ENCODE results near the gene SHOX. TPM values are rescaled to one million over a fixed set of nuclear protein-coding genes. Genes with fewer than 3 reads are reported as not detected.
"Not testable (repeated sequence)": the region's sequence is repeated elsewhere in the genome, so short reads cannot be mapped to it uniquely, and the experiment has no call there.

The SHOX gene
- total RNA-seq, 4 donors from 2014 or later, result 0.17 TPM; not detected in 3

DNA sequence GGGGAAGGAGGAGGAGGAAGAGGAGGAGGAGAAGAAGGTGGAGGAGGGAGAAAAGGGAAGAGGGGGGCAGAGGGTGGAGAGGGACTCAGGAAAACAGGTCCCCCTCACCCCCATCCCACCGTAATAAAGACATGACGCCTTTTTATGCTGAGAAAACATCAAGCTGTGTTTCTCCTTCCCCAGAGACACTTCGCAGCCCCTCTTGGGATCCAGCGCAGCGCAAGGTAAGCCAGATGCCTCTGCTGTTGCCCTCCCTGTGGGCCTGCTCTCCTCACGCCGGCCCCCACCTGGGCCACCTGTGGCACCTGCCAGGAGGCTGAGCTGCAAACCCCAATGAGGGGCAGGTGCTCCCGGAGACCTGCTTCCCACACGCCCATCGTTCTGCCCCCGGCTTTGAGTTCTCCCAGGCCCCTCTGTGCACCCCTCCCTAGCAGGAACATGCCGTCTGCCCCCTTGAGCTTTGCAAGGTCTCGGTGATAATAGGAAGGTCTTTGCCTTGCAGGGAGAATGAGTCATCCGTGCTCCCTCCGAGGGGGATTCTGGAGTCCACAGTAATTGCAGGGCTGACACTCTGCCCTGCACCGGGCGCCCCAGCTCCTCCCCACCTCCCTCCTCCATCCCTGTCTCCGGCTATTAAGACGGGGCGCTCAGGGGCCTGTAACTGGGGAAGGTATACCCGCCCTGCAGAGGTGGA is 45.3 kb upstream of the SHOX start:
- Histone ChIP-seq H3K27me3 (peaks cover 0 to 6% (median 0%) of the 10 kb centered on the region in 4 donors), H3K27ac (replicated peaks in 1 of 4) (no peak overlapping the region), H3K4me3 (no peak overlapping the region), H3K9me3 (no peaks in the 10 kb centered on the region), H3K36me3 (no peaks in the 10 kb centered on the region), H3K4me1 (no peaks in the 10 kb centered on the region)
- TF ChIP-seq POLR2AphosphoS5 (IDR thresholded peaks at IDR 0.05) (no peak), EP300 (IDR thresholded peaks at IDR 0.05) (no peak), POLR2A (IDR thresholded peaks at IDR 0.05; ENCODE audit: low read depth) (no peak)
- TF ChIP-seq, protein P1, sequence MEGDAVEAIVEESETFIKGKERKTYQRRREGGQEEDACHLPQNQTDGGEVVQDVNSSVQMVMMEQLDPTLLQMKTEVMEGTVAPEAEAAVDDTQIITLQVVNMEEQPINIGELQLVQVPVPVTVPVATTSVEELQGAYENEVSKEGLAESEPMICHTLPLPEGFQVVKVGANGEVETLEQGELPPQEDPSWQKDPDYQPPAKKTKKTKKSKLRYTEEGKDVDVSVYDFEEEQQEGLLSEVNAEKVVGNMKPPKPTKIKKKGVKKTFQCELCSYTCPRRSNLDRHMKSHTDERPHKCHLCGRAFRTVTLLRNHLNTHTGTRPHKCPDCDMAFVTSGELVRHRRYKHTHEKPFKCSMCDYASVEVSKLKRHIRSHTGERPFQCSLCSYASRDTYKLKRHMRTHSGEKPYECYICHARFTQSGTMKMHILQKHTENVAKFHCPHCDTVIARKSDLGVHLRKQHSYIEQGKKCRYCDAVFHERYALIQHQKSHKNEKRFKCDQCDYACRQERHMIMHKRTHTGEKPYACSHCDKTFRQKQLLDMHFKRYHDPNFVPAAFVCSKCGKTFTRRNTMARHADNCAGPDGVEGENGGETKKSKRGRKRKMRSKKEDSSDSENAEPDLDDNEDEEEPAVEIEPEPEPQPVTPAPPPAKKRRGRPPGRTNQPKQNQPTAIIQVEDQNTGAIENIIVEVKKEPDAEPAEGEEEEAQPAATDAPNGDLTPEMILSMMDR (IDR thresholded peaks at IDR 0.05), result no peak
- intact Hi-C loops (cut with DNase I), result no loop called here
- no peak for DNase-seq (ENCODE audit: extremely low spot score)
- WGBS, result 33% methylated on average over 15 of the region's 21 CpGs

DNA sequence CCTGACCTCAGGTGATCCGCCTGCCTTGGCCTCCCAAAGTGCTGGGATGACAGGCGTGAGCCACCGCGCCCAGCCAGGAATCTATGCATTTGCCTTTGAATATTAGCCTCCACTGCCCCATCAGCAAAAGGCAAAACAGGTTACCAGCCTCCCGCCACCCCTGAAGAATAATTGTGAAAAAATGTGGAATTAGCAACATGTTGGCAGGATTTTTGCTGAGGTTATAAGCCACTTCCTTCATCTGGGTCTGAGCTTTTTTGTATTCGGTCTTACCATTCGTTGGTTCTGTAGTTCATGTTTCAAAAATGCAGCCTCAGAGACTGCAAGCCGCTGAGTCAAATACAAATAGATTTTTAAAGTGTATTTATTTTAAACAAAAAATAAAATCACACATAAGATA is 44.2 kb upstream of the SHOX start:
- no peaks in the 10 kb centered on the region for H3K36me3 ChIP-seq
- DNase-seq (ENCODE audit: extremely low spot score), result no peak
- H3K4me1 ChIP-seq, result no peaks in the 10 kb centered on the region
- intact Hi-C loops (cut with DNase I), result no loop called here
- H3K27me3 ChIP-seq, result peaks cover 0 to 6% (median 0%) of the 10 kb centered on the region in 4 donors
- TF ChIP-seq POLR2AphosphoS5 (IDR thresholded peaks at IDR 0.05) (no peak), POLR2A (IDR thresholded peaks at IDR 0.05; ENCODE audit: low read depth) (no peak), EP300 (IDR thresholded peaks at IDR 0.05) (no peak)
- TF ChIP-seq, protein P1 (IDR thresholded peaks at IDR 0.05), result no peak
- no peak overlapping the region for H3K4me3 ChIP-seq
- 86% methylated on average over 8 of the region's 8 CpGs for WGBS
- H3K9me3 ChIP-seq, result no peaks in the 10 kb centered on the region
- no peak overlapping the region for H3K27ac ChIP-seq (replicated peaks in 1 of 4)

DNA sequence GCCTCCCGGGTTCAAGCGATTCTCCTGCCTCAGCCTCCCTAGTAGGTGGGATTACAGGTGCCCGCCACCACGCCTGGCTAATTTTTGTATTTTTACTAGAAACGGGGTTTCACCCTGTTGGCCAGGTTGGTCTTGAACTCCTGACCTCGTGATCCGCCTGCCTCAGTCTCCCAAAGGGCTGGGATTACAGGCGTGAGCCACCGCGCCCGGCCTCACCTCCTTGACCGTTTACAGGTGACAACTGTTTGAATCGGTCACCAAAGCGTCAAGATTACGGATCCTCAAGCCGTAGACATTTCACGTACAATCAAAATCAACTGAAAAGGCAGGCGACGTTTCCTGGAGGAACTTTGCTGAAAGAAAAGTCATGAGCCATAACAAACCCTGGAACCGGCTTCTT is 41.3 kb upstream of the SHOX start:
- 85% methylated on average over 20 of the region's 20 CpGs for WGBS
- H3K36me3 ChIP-seq; H3K4me3 ChIP-seq; intact Hi-C loops (cut with DNase I); H3K4me1 ChIP-seq; H3K9me3 ChIP-seq; H3K27ac ChIP-seq (replicated peaks in 1 of 4); DNase-seq (ENCODE audit: extremely low spot score): not testable (repeated sequence)
- peaks cover 0 to 11% (median 0%) of the 10 kb centered on the region in 4 donors for H3K27me3 ChIP-seq

DNA sequence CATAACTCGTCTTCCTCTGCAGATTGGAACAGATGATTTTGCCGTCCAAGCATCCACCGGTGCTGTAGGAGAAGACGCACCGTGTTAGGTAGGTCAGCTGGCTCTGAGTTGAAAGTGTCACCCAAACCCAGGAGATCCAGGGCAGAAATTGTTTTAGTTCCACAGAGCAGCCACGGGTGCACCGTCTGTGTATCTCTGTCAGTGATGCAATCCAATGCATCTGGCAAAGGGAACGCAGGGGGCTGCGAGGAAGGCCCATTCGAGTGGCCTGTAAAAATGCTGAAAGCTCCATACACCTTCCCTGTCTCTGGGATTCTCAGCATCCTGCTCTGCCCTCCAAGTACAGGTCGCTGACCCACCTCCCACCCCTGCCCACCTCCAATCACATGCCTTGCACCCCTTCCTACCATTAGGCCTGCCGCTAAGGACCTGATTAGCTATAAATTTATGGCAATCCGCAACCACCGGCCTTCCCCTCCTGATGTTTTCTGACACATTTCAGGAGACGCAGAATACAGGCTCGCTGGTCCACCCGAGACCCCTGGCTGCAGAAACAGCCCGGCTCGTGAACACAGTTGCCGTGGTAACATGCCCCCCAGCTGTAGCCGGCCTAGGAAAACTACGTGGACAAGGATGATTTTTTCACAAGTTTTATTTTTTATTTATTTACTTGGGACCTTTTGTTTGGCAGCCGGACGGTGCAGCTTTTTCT is 39.7 kb upstream of the SHOX start:
- Histone ChIP-seq H3K27me3 (peaks cover 0 to 4% (median 0%) of the 10 kb centered on the region in 4 donors), H3K9me3 (peaks cover 0 to 9% (median 3%) of the 10 kb centered on the region in 4 donors), H3K4me3 (no peak overlapping the region), H3K4me1 (no peaks in the 10 kb centered on the region), H3K27ac (replicated peaks in 1 of 4) (no peak overlapping the region), H3K36me3 (no peaks in the 10 kb centered on the region)
- intact Hi-C loops (cut with DNase I), result no loop called here
- 74% methylated on average over 24 of the region's 24 CpGs for WGBS
- no peak for TF ChIP-seq POLR2AphosphoS5 (IDR thresholded peaks at IDR 0.05)
- TF ChIP-seq, protein P1 (IDR thresholded peaks at IDR 0.05), result no peak
- no peak for TF ChIP-seq EP300 (IDR thresholded peaks at IDR 0.05)
- no peak for TF ChIP-seq POLR2A (IDR thresholded peaks at IDR 0.05; ENCODE audit: low read depth)
- no peak for DNase-seq (ENCODE audit: extremely low spot score)

DNA sequence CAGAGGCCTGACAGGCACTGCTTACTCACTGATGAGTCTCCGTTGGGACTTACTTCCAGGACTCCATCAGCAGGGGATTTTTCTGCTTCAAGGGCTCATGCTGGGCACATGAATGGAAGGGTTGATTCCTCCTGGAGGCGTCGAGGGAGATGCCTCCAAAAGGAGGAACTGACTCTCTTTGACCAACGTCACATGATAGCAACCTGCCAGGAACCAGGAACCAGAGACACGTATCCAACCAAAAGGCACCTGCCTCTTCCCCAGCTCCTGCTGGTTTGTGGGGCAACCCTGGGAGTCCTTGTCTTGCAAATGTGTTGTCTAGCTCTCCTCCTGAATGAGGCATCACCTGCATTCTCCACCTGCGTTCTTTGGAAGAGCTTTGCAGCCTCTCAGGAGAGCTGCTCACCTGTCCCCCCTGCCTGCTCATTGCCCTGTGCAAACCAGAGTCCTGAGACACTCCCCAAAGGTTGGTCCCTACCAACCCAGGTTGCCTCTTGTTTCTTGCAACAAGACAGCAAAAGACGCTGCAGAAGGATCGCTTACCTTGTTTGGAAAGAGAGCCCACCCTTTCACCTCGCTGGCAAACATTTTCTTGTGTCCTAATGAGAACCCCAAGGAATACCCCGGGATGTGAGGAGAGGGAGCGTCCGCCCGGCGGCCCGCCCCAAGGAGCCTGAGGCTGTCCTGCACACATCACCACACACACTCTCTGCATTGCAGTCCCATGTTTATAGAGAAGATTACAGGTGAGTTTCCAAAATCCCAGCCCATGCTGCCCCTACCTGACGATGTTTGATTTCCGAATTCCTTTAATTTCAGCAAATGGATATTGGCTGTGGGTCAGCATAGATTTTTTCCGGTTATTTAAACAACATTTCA is 30.5 kb upstream of the SHOX start:
- Histone ChIP-seq H3K4me1 (no peaks in the 10 kb centered on the region), H3K27me3 (peaks cover 0 to 16% (median 0%) of the 10 kb centered on the region in 4 donors), H3K9me3 (peaks cover 0 to 34% (median 22%) of the 10 kb centered on the region in 4 donors), H3K27ac (replicated peaks in 1 of 4) (no peak overlapping the region), H3K4me3 (no peak overlapping the region), H3K36me3 (no peaks in the 10 kb centered on the region)
- intact Hi-C loops (cut with DNase I), result no loop called here
- TF ChIP-seq EP300 (IDR thresholded peaks at IDR 0.05) (no peak), POLR2A (IDR thresholded peaks at IDR 0.05; ENCODE audit: low read depth) (no peak), POLR2AphosphoS5 (IDR thresholded peaks at IDR 0.05) (no peak)
- TF ChIP-seq, protein P1 (IDR thresholded peaks at IDR 0.05), result no peak
- no peak for DNase-seq (ENCODE audit: extremely low spot score)
- 46% methylated on average over 18 of the region's 18 CpGs for WGBS

DNA sequence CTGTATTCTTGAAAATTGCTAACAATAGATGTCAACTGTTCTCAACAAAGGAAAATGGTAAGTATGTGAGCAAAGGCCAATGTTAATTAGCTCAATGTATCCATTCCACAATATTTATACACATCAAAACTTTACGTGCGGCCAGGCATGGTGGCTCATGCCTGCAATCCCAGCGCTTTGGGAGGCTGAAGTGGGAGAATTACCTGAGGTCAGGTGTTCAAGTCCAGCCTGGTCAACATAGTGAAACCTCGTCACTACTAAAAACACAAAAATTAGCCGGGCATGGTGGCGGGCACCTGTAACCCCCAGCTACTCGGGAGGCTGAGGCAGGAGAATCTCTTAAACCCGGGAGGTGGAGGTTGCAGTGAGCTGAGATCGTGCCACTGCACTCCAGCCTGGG is 27.6 kb upstream of the SHOX start:
- H3K36me3 ChIP-seq; H3K27ac ChIP-seq (replicated peaks in 1 of 4); H3K4me3 ChIP-seq; H3K9me3 ChIP-seq; intact Hi-C loops (cut with DNase I); H3K4me1 ChIP-seq: not testable (repeated sequence)
- peaks cover 0 to 16% (median 0%) of the 10 kb centered on the region in 4 donors for H3K27me3 ChIP-seq
- peak; percentile 55 for DNase-seq (ENCODE audit: extremely low spot score)
- WGBS, result 86% methylated on average over 9 of the region's 9 CpGs

DNA sequence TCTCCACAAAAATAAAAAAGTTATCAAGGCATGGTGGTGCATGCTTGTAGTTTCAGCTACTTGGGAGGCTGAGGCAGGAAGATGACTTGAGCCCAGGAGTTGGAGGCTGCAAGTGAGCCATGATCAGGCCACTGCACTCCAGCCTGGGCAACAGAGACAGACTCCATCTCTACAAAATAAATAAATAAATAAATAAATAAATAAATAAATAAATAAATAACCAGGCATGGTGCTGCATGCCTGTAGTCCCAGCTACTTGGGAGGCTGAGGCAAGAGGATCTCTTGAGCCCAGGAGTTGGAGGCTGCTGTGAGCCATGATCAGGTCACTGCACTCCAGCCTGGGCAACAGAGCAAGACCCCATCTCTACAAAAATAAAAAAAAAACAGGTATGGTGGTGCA is 26.0 kb upstream of the SHOX start:
- H3K4me3 ChIP-seq; H3K27ac ChIP-seq (replicated peaks in 1 of 4); intact Hi-C loops (cut with DNase I); DNase-seq (ENCODE audit: extremely low spot score); H3K36me3 ChIP-seq; H3K9me3 ChIP-seq; H3K4me1 ChIP-seq: not testable (repeated sequence)
- peaks cover 0 to 15% (median 0%) of the 10 kb centered on the region in 4 donors for H3K27me3 ChIP-seq
